Suprapubic skin (tissue), 4 donors: Measurements from ENCODE around the gene HCN2. TPM values are rescaled to one million over a fixed set of nuclear protein-coding genes. Genes with fewer than 3 reads are reported as not detected.

Source experiments
- DNase-seq, 2 donors: peaks; one replicate each; pipeline ENCODE4 v3.0.0-alpha.2; 2019; ENCODE audit warnings: low spot score in 2 of 2
- H3K27ac ChIP-seq: fragments of 200-600 bp; sonication (generic); one replicate; pipeline ENCODE4 v1.5.1; 2019
- H3K27me3 ChIP-seq: fragments of 200-600 bp; sonication (generic); one replicate; pipeline ENCODE4 v1.5.1; 2019
- H3K36me3 ChIP-seq: fragments of 200-600 bp; sonication (generic); one replicate; pipeline ENCODE4 v1.5.1; 2019
- H3K4me1 ChIP-seq: fragments of 200-600 bp; sonication (generic); one replicate; pipeline ENCODE4 v1.5.1; 2019
- H3K4me3 ChIP-seq: fragments of 200-600 bp; sonication (generic); one replicate; pipeline ENCODE4 v1.5.1; 2019; ENCODE audit warnings: mild to moderate bottlenecking
- H3K9me3 ChIP-seq: fragments of 200-600 bp; sonication (generic); one replicate; pipeline ENCODE4 v1.5.1; 2019
- CTCF ChIP-seq, 2 donors: fragments of 200-600 bp in 1 of 2; fragments of 450-650 bp in 1 of 2; sonication (generic) in 1 of 2; IDR thresholded peaks; one replicate each; pipeline ENCODE4 v1.5.1; 2016 to 2019; ENCODE audit warnings: antibody characterized with exemption in 2 of 2, mild to moderate bottlenecking in 1 of 2, moderate library complexity in 1 of 2
- EP300 ChIP-seq: sonication (generic); formaldehyde crosslinking; IDR thresholded peaks from one replicate; pipeline ENCODE4 v1.6.1; 2017; ENCODE audit warnings: antibody characterized with exemption
- POLR2A ChIP-seq, 2 donors: fragments of 450-650 bp; IDR thresholded peaks; one replicate each; pipeline ENCODE4 v1.6.1; 2017; ENCODE audit warnings: antibody characterized with exemption in 2 of 2, mild to moderate bottlenecking in 2 of 2, moderate library complexity in 2 of 2
- POLR2AphosphoS5 ChIP-seq, 3 donors: sonication (generic); formaldehyde crosslinking; IDR thresholded peaks; one replicate each; pipeline ENCODE4 v1.6.1; 2017; ENCODE audit warnings: antibody characterized with exemption in 3 of 3
- whole genome bisulfite sequencing: methylation state at CpG from one replicate; pipeline ENCODE4 v1.1.5; 2018; 5-methylcytosine and 5-hydroxymethylcytosine counted together
- total RNA-seq, 4 donors: library from RNA; depleted of rRNA; stranded (reverse); fragments of >200 nt; gene quantifications; one replicate each; pipeline ENCODE4 v1.1.0, GENCODE V29; 2016

Gene HCN2
- total RNA-seq, 4 donors from 2014 or later, result 0.11 to 1.7 (median 0.81) TPM

- Histone ChIP-seq H3K36me3 (peaks cover 9% of the 10 kb centered on the region), H3K9me3 (no peaks in the 10 kb centered on the region), H3K4me3 (peak overlapping the region; percentile 96), H3K4me1 (peaks cover 76% of the 10 kb centered on the region), H3K27me3 (no peaks in the 10 kb centered on the region), H3K27ac (peak overlapping the region; percentile 96)
- no peak for TF ChIP-seq POLR2AphosphoS5 (IDR thresholded peaks at IDR 0.05)
- TF ChIP-seq POLR2A (IDR thresholded peaks at IDR 0.05), result no peak
- no peak for TF ChIP-seq EP300
- TF ChIP-seq CTCF (IDR thresholded peaks at IDR 0.05), result no peak
- 5% methylated on average over 28 of the region's 31 CpGs for WGBS
- DNase-seq, result no peak
These were observed 71.9 kb downstream of the HCN2 start for GRCh38 chr19:661427-662196.

- no peaks in the 10 kb centered on the region for H3K27me3 ChIP-seq
- DNase-seq, result no peak
- peaks cover 2% of the 10 kb centered on the region for H3K36me3 ChIP-seq
- no peak for TF ChIP-seq POLR2A (IDR thresholded peaks at IDR 0.05)
- TF ChIP-seq POLR2AphosphoS5 (IDR thresholded peaks at IDR 0.05), result no peak
- TF ChIP-seq CTCF (IDR thresholded peaks at IDR 0.05), result no peak
- TF ChIP-seq EP300, result no peak
- peak overlapping the region; percentile 96 for H3K27ac ChIP-seq
- no CpG with 5 or more reads among the region's 81 CpGs for WGBS
- H3K4me1 ChIP-seq, result peaks cover 68% of the 10 kb centered on the region
- H3K9me3 ChIP-seq, result no peaks in the 10 kb centered on the region
- peak overlapping the region; percentile 96 for H3K4me3 ChIP-seq
These were observed 72.7 kb downstream of the HCN2 start for GRCh38 chr19:662207-662961.

- peaks cover 60% of the 10 kb centered on the region for H3K4me1 ChIP-seq
These were observed 73.4 kb downstream of the HCN2 start, which contains the start of gene RNF126 for GRCh38 chr19:662962-663681. TSS of gene RNF126 (minus strand) at chr19:663214. CDS start at chr19:663121, 93 bp downstream.

GRCh38 chr19:663682-664117 is 74.0 kb downstream of the HCN2 start:
- Histone ChIP-seq H3K4me1 (peaks cover 55% of the 10 kb centered on the region), H3K27ac (peak overlapping the region; percentile 96), H3K27me3 (no peaks in the 10 kb centered on the region), H3K9me3 (no peaks in the 10 kb centered on the region), H3K36me3 (no peaks in the 10 kb centered on the region), H3K4me3 (peak overlapping the region; percentile 96)
- no peak for DNase-seq
- WGBS, result 28% methylated on average over 9 of the region's 18 CpGs
- TF ChIP-seq CTCF (IDR thresholded peaks at IDR 0.05) (no peak), POLR2A (IDR thresholded peaks at IDR 0.05) (no peak), EP300 (no peak), POLR2AphosphoS5 (IDR thresholded peaks at IDR 0.05) (no peak)

More at GRCh38 chr19:662962-663681, 73.4 kb downstream of the HCN2 start, which contains the start of gene RNF126:
- peak; percentile 95 to 96 for DNase-seq
- Histone ChIP-seq H3K4me3 (peak within 1 kb of the TSS; percentile 96), H3K27ac (peak within 1 kb of the TSS; percentile 96), H3K9me3 (no peaks in the 10 kb centered on the region), H3K36me3 (no peaks in the 10 kb centered on the region), H3K27me3 (no peaks in the 10 kb centered on the region)
- peak in 1 of 2 donors; percentile 57 for TF ChIP-seq POLR2A (IDR thresholded peaks at IDR 0.05)
- TF ChIP-seq POLR2AphosphoS5 (IDR thresholded peaks at IDR 0.05), result peak in 1 of 3 donors; percentile 64
- TF ChIP-seq EP300, result no peak
- 0% methylated on average over 41 of the region's 97 CpGs for WGBS

- WGBS, result 7% methylated on average over 12 of the region's 24 CpGs
- no peaks in the 10 kb centered on the region for H3K27me3 ChIP-seq
- no peaks in the 10 kb centered on the region for H3K36me3 ChIP-seq
- peak overlapping the region; percentile 16 for H3K4me3 ChIP-seq
- TF ChIP-seq POLR2AphosphoS5 (IDR thresholded peaks at IDR 0.05), result peak in 1 of 3 donors; percentile 22
- no peak for TF ChIP-seq POLR2A (IDR thresholded peaks at IDR 0.05)
- TF ChIP-seq EP300, result no peak
- TF ChIP-seq CTCF (IDR thresholded peaks at IDR 0.05), result peak; percentile 92 to 98
- peaks cover 42% of the 10 kb centered on the region for H3K4me1 ChIP-seq
- no peak overlapping the region for H3K27ac ChIP-seq
- H3K9me3 ChIP-seq, result no peaks in the 10 kb centered on the region
- DNase-seq, result peak; percentile 87 to 92
These were observed 75.3 kb downstream of the HCN2 start for GRCh38 chr19:664913-665443.
